NCI-H460 (cell line): ENCODE results near the gene KRT78. TPM values are rescaled to one million over a fixed set of nuclear protein-coding genes. Genes with fewer than 3 reads are reported as not detected.

ENCODE experiments used
- DNase-seq: peaks from one replicate; pipeline ENCODE4 v3.0.0-alpha.2; 2016; ENCODE audit warnings: low read depth; ENCODE audit errors: extremely low read depth
- total RNA-seq: library from RNA; depleted of rRNA; stranded (reverse); fragments of >200 nt; shearing (Covaris generic); gene quantifications from 2 replicates; pipeline ENCODE4 v1.2.3, GENCODE V29; 2014

KRT78 gene
- total RNA-seq, 1 experiment from 2014 or later = not detected

- DNase-seq = no peak
These were observed 34.1 kb downstream of the KRT78 start for GRCh38 chr12:52814710-52815155.

- no peak for DNase-seq
These were observed 34.7 kb downstream of the KRT78 start, which contains the start of gene KRT4 for GRCh38 chr12:52813885-52814709. Gene KRT4, minus strand, starts transcription at chr12:52814116. Its CDS starts 58 bp downstream, at chr12:52814058.

GRCh38 chr12:52813203-52813819 lies 35.5 kb downstream of the KRT78 start:
- no peak for DNase-seq

GRCh38 chr12:52812749-52813148 lies 36.0 kb downstream of the KRT78 start:
- no peak for DNase-seq

- DNase-seq = no peak
These were observed 36.8 kb downstream of the KRT78 start for GRCh38 chr12:52812073-52812400.

GRCh38 chr12:52811191-52812072 lies 37.4 kb downstream of the KRT78 start:
- no peak for DNase-seq

GRCh38 chr12:52810554-52810953 lies 38.2 kb downstream of the KRT78 start:
- no peak for DNase-seq

GRCh38 chr12:52809166-52809565 lies 39.6 kb downstream of the KRT78 start:
- no peak for DNase-seq

- no peak for DNase-seq
These were observed 40.1 kb downstream of the KRT78 start for GRCh38 chr12:52808573-52809160.

GRCh38 chr12:52807544-52808470 lies 41.0 kb downstream of the KRT78 start:
- DNase-seq = no peak

GRCh38 chr12:52806821-52807543 lies 41.8 kb downstream of the KRT78 start:
- no peak for DNase-seq

- no peak for DNase-seq
These were observed 42.5 kb downstream of the KRT78 start for GRCh38 chr12:52806169-52806811.

GRCh38 chr12:52805739-52806138 lies 43.1 kb downstream of the KRT78 start:
- DNase-seq = no peak

- no peak for DNase-seq
These were observed 43.8 kb downstream of the KRT78 start for GRCh38 chr12:52805000-52805399.

GRCh38 chr12:52802442-52802841 lies 46.4 kb downstream of the KRT78 start:
- DNase-seq = no peak

- no peak for DNase-seq
These were observed 47.0 kb downstream of the KRT78 start for GRCh38 chr12:52801773-52802172.

- DNase-seq = no peak
These were observed 48.4 kb downstream of the KRT78 start for GRCh38 chr12:52800259-52800917.
